Measurements from ENCODE around the gene ATP8B4.

- TF ChIP-seq CTCF (IDR thresholded peaks at IDR 0.05): no peak
- TF ChIP-seq POLR2AphosphoS5 (IDR thresholded peaks at IDR 0.05): no peak
- no peak for TF ChIP-seq POLR2A (IDR thresholded peaks at IDR 0.05)
These were observed 101.5 kb downstream of the ATP8B4 start for GRCh38 chr15:50017522-50017921.

Data from sigmoid colon (tissue), 4 donors.